Measurements from ENCODE around the gene MYEOV.

- TF ChIP-seq CTCF (IDR thresholded peaks at IDR 0.05; ENCODE audit: insufficient read depth, low read length, poor library complexity, severe bottlenecking) = no peak
- no peak for TF ChIP-seq EZH2phosphoT487 (conservative IDR thresholded peaks at IDR 0.05; ENCODE audit: low read length)
These were observed 40.9 kb upstream of the MYEOV start for GRCh38 chr11:69253028-69253427.
